ENCODE data around the gene KRT32. TPM values are rescaled to one million over a fixed set of nuclear protein-coding genes. Genes with fewer than 3 reads are reported as not detected.

KRT32 gene
- total RNA-seq, 1 donor: not detected

DNA sequence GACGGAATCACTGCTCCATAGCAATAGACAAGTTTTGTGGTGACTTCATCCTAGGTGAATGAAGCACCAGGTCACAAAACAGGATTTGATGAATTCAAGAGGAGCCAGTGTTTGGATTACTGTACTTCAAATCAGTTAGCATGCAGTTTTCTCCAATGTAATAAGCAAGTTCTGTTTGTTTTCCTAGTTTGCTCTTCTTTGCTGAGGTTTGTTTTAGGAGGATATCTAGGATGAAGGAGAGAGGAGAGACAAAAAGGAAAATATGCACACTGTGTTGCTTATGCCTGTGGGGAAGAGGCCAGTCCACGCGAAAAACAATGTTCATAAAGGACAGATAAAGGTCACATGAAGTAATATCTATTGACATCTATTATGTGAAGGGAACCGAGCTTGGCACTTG is 51.8 kb downstream of the KRT32 start:
- TF ChIP-seq, protein P1, sequence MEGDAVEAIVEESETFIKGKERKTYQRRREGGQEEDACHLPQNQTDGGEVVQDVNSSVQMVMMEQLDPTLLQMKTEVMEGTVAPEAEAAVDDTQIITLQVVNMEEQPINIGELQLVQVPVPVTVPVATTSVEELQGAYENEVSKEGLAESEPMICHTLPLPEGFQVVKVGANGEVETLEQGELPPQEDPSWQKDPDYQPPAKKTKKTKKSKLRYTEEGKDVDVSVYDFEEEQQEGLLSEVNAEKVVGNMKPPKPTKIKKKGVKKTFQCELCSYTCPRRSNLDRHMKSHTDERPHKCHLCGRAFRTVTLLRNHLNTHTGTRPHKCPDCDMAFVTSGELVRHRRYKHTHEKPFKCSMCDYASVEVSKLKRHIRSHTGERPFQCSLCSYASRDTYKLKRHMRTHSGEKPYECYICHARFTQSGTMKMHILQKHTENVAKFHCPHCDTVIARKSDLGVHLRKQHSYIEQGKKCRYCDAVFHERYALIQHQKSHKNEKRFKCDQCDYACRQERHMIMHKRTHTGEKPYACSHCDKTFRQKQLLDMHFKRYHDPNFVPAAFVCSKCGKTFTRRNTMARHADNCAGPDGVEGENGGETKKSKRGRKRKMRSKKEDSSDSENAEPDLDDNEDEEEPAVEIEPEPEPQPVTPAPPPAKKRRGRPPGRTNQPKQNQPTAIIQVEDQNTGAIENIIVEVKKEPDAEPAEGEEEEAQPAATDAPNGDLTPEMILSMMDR (IDR thresholded peaks at IDR 0.05; ENCODE audit: extremely low read depth, low read depth, low read length): no peak
- DNase-seq (ENCODE audit: insufficient read length, low spot score, missing footprints): no peak

DNA sequence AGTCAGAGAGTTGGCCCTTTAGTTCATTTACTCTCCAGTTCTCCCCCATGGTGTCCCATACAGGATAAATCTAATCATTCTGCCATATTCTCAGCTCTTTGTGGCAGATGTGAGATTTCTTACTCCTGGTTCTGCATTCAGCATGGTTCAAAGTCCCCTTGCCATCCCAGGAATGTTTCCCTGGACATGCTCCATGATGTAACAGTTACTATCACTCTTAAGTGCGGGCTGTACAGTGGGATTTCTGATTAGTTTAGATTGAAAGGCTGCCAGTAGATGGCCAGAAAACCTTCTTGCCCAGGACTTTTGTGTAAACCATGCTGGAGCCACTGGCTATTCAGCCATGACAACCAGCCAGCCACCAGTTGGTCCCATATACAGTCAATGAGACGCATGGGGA is 53.2 kb downstream of the KRT32 start:
- H3K4me2 ChIP-seq (ENCODE audit: insufficient read depth, low read length): no peak overlapping the region
- H3K27ac ChIP-seq (ENCODE audit: low read depth, low read length): no peak overlapping the region
- no peak overlapping the region for H2AFZ ChIP-seq (ENCODE audit: low read length)
- no peaks in the 10 kb centered on the region for H3K9me3 ChIP-seq (ENCODE audit: low read depth, low read length)
- TF ChIP-seq, protein P1 (IDR thresholded peaks at IDR 0.05; ENCODE audit: extremely low read depth, low read depth, low read length): no peak
- H3K4me3 ChIP-seq (ENCODE audit: insufficient read depth, low read length): no peak overlapping the region
- H3K27me3 ChIP-seq (ENCODE audit: insufficient read depth, low read length): no peaks in the 10 kb centered on the region
- no peaks in the 10 kb centered on the region for H4K20me1 ChIP-seq (ENCODE audit: insufficient read depth, low read length)
- peaks cover 21% of the 10 kb centered on the region for H3K4me1 ChIP-seq (ENCODE audit: insufficient read depth, low read length)
- H3K36me3 ChIP-seq (ENCODE audit: insufficient read depth, low read length): no peaks in the 10 kb centered on the region
- DNase-seq (ENCODE audit: insufficient read length, low spot score, missing footprints): no peak
- H3K79me2 ChIP-seq (ENCODE audit: insufficient read depth, low read length): no peaks in the 10 kb centered on the region

More for the DNA sequence above, 51.8 kb downstream of the KRT32 start:
- Histone ChIP-seq H3K4me1 (ENCODE audit: insufficient read depth, low read length) (peaks cover 30% of the 10 kb centered on the region), H3K27ac (ENCODE audit: low read depth, low read length) (no peak overlapping the region), H3K4me3 (ENCODE audit: insufficient read depth, low read length) (no peak overlapping the region), H2AFZ (ENCODE audit: low read length) (no peak overlapping the region), H3K36me3 (ENCODE audit: insufficient read depth, low read length) (no peaks in the 10 kb centered on the region), H4K20me1 (ENCODE audit: insufficient read depth, low read length) (no peaks in the 10 kb centered on the region), H3K9me3 (ENCODE audit: low read depth, low read length) (no peaks in the 10 kb centered on the region), H3K27me3 (ENCODE audit: insufficient read depth, low read length) (no peaks in the 10 kb centered on the region), H3K4me2 (ENCODE audit: insufficient read depth, low read length) (no peak overlapping the region), H3K79me2 (ENCODE audit: insufficient read depth, low read length) (no peaks in the 10 kb centered on the region)

DNA sequence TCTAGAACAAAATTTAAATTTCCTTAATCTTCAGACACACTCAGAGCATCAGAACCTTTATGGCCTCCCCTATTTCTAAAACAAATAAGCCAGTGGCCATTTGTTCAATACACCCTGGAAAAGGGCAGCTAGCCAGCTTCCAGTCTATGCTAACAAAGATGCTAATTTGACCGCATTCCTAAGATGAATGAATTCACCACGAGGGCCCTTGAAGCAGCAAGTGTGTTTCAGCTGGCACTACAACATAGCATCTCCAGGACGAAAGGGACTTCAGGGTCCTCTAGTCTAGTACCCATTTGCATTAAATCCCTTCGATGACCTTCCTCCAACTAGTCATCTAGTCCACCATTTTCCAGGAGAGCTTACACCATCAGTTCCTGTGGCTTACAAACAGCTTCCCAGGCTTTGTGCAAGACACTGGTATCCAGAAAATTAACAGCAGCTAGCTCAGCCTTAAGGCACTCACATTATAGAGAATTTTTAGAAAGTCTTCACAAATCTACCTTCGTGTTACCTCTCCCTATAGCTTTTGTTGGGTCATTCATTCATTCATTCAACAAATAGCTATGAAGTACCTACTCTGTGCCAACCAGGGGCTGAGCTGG is 53.7 kb downstream of the KRT32 start:
- Histone ChIP-seq H3K9me3 (ENCODE audit: low read depth, low read length) (no peaks in the 10 kb centered on the region), H3K4me1 (ENCODE audit: insufficient read depth, low read length) (peaks cover 21% of the 10 kb centered on the region), H3K4me2 (ENCODE audit: insufficient read depth, low read length) (no peak overlapping the region), H3K79me2 (ENCODE audit: insufficient read depth, low read length) (no peaks in the 10 kb centered on the region), H3K36me3 (ENCODE audit: insufficient read depth, low read length) (no peaks in the 10 kb centered on the region), H3K27ac (ENCODE audit: low read depth, low read length) (no peak overlapping the region), H2AFZ (ENCODE audit: low read length) (peak overlapping the region; percentile 16), H3K4me3 (ENCODE audit: insufficient read depth, low read length) (no peak overlapping the region), H3K27me3 (ENCODE audit: insufficient read depth, low read length) (no peaks in the 10 kb centered on the region), H4K20me1 (ENCODE audit: insufficient read depth, low read length) (no peaks in the 10 kb centered on the region)
- TF ChIP-seq, protein P1 (IDR thresholded peaks at IDR 0.05; ENCODE audit: extremely low read depth, low read depth, low read length): no peak
- DNase-seq (ENCODE audit: insufficient read length, low spot score, missing footprints): no peak

DNA sequence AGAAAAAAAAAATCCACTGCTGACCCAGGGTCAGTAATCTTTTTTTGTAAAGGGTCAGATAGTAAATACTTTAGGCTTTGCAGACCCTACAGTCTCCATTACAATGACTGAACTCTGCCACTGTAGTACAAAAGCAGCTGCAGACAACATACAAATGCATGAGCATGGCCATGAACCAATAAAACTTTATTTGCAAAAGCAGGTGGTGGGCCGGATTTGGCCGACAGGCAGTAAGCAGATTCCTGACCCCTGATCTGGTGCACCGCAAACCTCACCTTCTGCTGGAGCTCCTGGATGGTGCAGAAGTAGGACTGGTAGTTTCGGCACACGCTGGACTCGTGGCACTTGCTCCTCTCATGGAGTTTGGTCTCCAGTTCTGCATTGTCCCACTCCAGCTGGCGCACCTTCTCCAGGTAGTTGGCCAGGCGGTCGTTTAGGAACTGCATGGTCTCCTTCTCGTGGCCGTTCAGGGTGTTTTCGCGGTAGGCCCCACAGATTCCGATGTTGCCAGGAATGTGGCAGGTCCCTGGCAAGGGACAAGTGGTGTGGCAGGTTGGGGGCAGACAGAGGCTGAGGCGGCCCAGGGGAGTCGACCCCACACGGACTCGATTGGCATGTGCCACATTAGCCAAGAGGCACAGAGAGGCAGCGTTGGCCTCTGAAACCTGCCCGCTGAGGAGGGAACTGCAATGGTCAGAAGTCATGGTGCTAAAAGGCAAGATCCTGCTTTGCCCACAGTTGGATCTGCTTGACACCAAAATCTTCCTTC is 55.9 kb downstream of the KRT32 start:
- H3K36me3 ChIP-seq (ENCODE audit: insufficient read depth, low read length): no peaks in the 10 kb centered on the region

More for the DNA sequence above, 55.9 kb downstream of the KRT32 start:
- TF ChIP-seq, protein P1 (IDR thresholded peaks at IDR 0.05; ENCODE audit: extremely low read depth, low read depth, low read length): no peak
- no peak overlapping the region for H3K4me3 ChIP-seq (ENCODE audit: insufficient read depth, low read length)
- H3K4me1 ChIP-seq (ENCODE audit: insufficient read depth, low read length): peaks cover 17% of the 10 kb centered on the region
- no peak overlapping the region for H3K4me2 ChIP-seq (ENCODE audit: insufficient read depth, low read length)
- no peaks in the 10 kb centered on the region for H3K27me3 ChIP-seq (ENCODE audit: insufficient read depth, low read length)
- H3K27ac ChIP-seq (ENCODE audit: low read depth, low read length): no peak overlapping the region
- no peaks in the 10 kb centered on the region for H3K9me3 ChIP-seq (ENCODE audit: low read depth, low read length)
- H2AFZ ChIP-seq (ENCODE audit: low read length): no peak overlapping the region
- H4K20me1 ChIP-seq (ENCODE audit: insufficient read depth, low read length): no peaks in the 10 kb centered on the region
- H3K79me2 ChIP-seq (ENCODE audit: insufficient read depth, low read length): no peaks in the 10 kb centered on the region
- DNase-seq (ENCODE audit: insufficient read length, low spot score, missing footprints): no peak

Measured in osteoblast (primary cell).